Activated CD8-positive, alpha-beta memory T cell treated with anti-CD3 and anti-CD28 coated beads, Interleukin-2, amount 10 ng/mL, durations not matched to agents 7 days and 5 days (primary cell): ENCODE results near the gene DGKD. TPM values are rescaled to one million over a fixed set of nuclear protein-coding genes. Genes with fewer than 3 reads are reported as not detected.

ENCODE experiments used
- ATAC-seq: fragments of 150-1000 bp; cut with Tn5 transposase; one replicate; pipeline ENCODE4 v1.10.0; 2021; ENCODE audit warnings: moderate library complexity
- CTCF ChIA-PET: fragments of 350-600 bp; sonication (Branson Sonifier 250); formaldehyde crosslinking; loops from one replicate; lab custom pipeline; 2021; ENCODE audit warnings: antibody characterized with exemption; lab: Charles Lee
- DNase-seq: peaks from one replicate; pipeline ENCODE4 v3.0.0-alpha.2; 2020
- H3K27ac Mint-ChIP-seq: one replicate; pipeline ENCODE4 v1.8.0; 2021; ENCODE audit warnings: mild to moderate bottlenecking, mixed read lengths
- H3K27me3 Mint-ChIP-seq: one replicate; pipeline ENCODE4 v1.8.0; 2021; ENCODE audit warnings: mixed read lengths
- H3K36me3 Mint-ChIP-seq: one replicate; pipeline ENCODE4 v1.8.0; 2021; ENCODE audit warnings: mild to moderate bottlenecking, mixed read lengths
- H3K4me1 Mint-ChIP-seq: one replicate; pipeline ENCODE4 v1.8.0; 2021; ENCODE audit warnings: mixed read lengths
- H3K4me3 Mint-ChIP-seq: one replicate; pipeline ENCODE4 v1.8.0; 2021; ENCODE audit warnings: mild to moderate bottlenecking, moderate library complexity, mixed read lengths
- H3K9me3 Mint-ChIP-seq: one replicate; pipeline ENCODE4 v1.8.0; 2022; ENCODE audit warnings: low read depth, mixed read lengths
- total RNA-seq, 2 experiments: library from RNA; stranded (reverse); gene quantifications; one replicate each; pipeline ENCODE4 v1.2.3, GENCODE V29; 2021

Gene DGKD
- total RNA-seq, 2 experiments from 2014 or later: 42.3 to 92.4 TPM

GRCh38 chr2:233455006-233455405 is 100.7 kb downstream of the DGKD start:
- CTCF ChIA-PET: interaction anchor here (2.0 kb wide), 1 partner anchor 12 kb away, joined by 7 read pairs; no protein-coding TSS in a partner anchor
- H3K4me3 Mint-ChIP-seq: no peak overlapping the region
- H3K36me3 Mint-ChIP-seq: peaks cover 25% of the 10 kb centered on the region

GRCh38 chr2:233455491-233455890 is 101.2 kb downstream of the DGKD start:
- ATAC-seq (no peak), DNase-seq (no peak)
- no peak overlapping the region for H3K27ac Mint-ChIP-seq
- H3K4me1 Mint-ChIP-seq: peaks cover 15% of the 10 kb centered on the region
- H3K27me3 Mint-ChIP-seq: no peaks in the 10 kb centered on the region
- peaks cover 25% of the 10 kb centered on the region for H3K36me3 Mint-ChIP-seq
- H3K4me3 Mint-ChIP-seq: no peak overlapping the region
- no peaks in the 10 kb centered on the region for H3K9me3 Mint-ChIP-seq
- CTCF ChIA-PET: interaction anchor here (2.0 kb wide), 1 partner anchor 12 kb away, joined by 7 read pairs; no protein-coding TSS in a partner anchor

More at GRCh38 chr2:233455006-233455405, 100.7 kb downstream of the DGKD start:
- H3K27me3 Mint-ChIP-seq: no peaks in the 10 kb centered on the region
- DNase-seq (no peak), ATAC-seq (no peak)
- H3K4me1 Mint-ChIP-seq: peaks cover 15% of the 10 kb centered on the region
- no peak overlapping the region for H3K27ac Mint-ChIP-seq
- no peaks in the 10 kb centered on the region for H3K9me3 Mint-ChIP-seq

- CTCF ChIA-PET: interaction anchor here (1.5 to 2.0 kb wide), 2 partner anchors 12 to 13 kb away, joined by 3 to 7 read pairs; no protein-coding TSS in a partner anchor
- no peak overlapping the region for H3K4me3 Mint-ChIP-seq
- H3K27me3 Mint-ChIP-seq: no peaks in the 10 kb centered on the region
- ATAC-seq (no peak), DNase-seq (no peak)
- no peaks in the 10 kb centered on the region for H3K9me3 Mint-ChIP-seq
- peaks cover 25% of the 10 kb centered on the region for H3K36me3 Mint-ChIP-seq
- H3K4me1 Mint-ChIP-seq: peaks cover 15% of the 10 kb centered on the region
- no peak overlapping the region for H3K27ac Mint-ChIP-seq
Measured at GRCh38 chr2:233456111-233456510, 101.8 kb downstream of the DGKD start.

GRCh38 chr2:233456934-233457333 is 102.6 kb downstream of the DGKD start:
- Mint-ChIP-seq H3K4me3 (no peak overlapping the region), H3K27me3 (no peaks in the 10 kb centered on the region), H3K36me3 (peaks cover 24% of the 10 kb centered on the region), H3K4me1 (peaks cover 15% of the 10 kb centered on the region), H3K9me3 (no peaks in the 10 kb centered on the region), H3K27ac (no peak overlapping the region)
- ATAC-seq (no peak), DNase-seq (no peak)
- CTCF ChIA-PET: interaction anchor here (0.9 to 2.0 kb wide), 3 partner anchors 8 to 14 kb away, joined by 3 to 7 read pairs (median 3); no protein-coding TSS in a partner anchor

GRCh38 chr2:233457356-233457755 is 103.1 kb downstream of the DGKD start:
- ATAC-seq (peak; percentile 12), DNase-seq (no peak)
- H3K4me3 Mint-ChIP-seq: no peak overlapping the region
- no peak overlapping the region for H3K27ac Mint-ChIP-seq
- H3K4me1 Mint-ChIP-seq: peaks cover 15% of the 10 kb centered on the region
- H3K27me3 Mint-ChIP-seq: no peaks in the 10 kb centered on the region
- no peaks in the 10 kb centered on the region for H3K9me3 Mint-ChIP-seq
- H3K36me3 Mint-ChIP-seq: peaks cover 23% of the 10 kb centered on the region
- CTCF ChIA-PET: interaction anchor here (0.9 to 1.5 kb wide), 2 partner anchors 9 to 13 kb away, joined by 3 read pairs; no protein-coding TSS in a partner anchor

GRCh38 chr2:233458031-233458610 is 103.8 kb downstream of the DGKD start:
- Mint-ChIP-seq H3K36me3 (peaks cover 23% of the 10 kb centered on the region), H3K4me3 (no peak overlapping the region), H3K9me3 (no peaks in the 10 kb centered on the region), H3K27ac (no peak overlapping the region), H3K4me1 (peaks cover 15% of the 10 kb centered on the region), H3K27me3 (no peaks in the 10 kb centered on the region)
- no peak for DNase-seq
- CTCF ChIA-PET: no interaction called here
- ATAC-seq: no peak

- CTCF ChIA-PET: no interaction called here
- Mint-ChIP-seq H3K27me3 (no peaks in the 10 kb centered on the region), H3K4me1 (peaks cover 15% of the 10 kb centered on the region)
Measured at GRCh38 chr2:233458826-233459225, 104.5 kb downstream of the DGKD start.

GRCh38 chr2:233459426-233459825 is 105.1 kb downstream of the DGKD start:
- Mint-ChIP-seq H3K4me1 (peaks cover 15% of the 10 kb centered on the region), H3K27ac (no peak overlapping the region), H3K4me3 (no peak overlapping the region), H3K9me3 (no peaks in the 10 kb centered on the region), H3K36me3 (peaks cover 29% of the 10 kb centered on the region), H3K27me3 (no peaks in the 10 kb centered on the region)
- CTCF ChIA-PET: no interaction called here
- no peak for DNase-seq
- ATAC-seq: no peak

More at GRCh38 chr2:233458826-233459225, 104.5 kb downstream of the DGKD start:
- Mint-ChIP-seq H3K4me3 (no peak overlapping the region), H3K9me3 (no peaks in the 10 kb centered on the region), H3K36me3 (peaks cover 29% of the 10 kb centered on the region), H3K27ac (no peak overlapping the region)
- ATAC-seq (no peak), DNase-seq (no peak)

GRCh38 chr2:233460726-233461441 is 106.6 kb downstream of the DGKD start:
- Mint-ChIP-seq H3K4me3 (no peak overlapping the region), H3K4me1 (peaks cover 11% of the 10 kb centered on the region), H3K9me3 (no peaks in the 10 kb centered on the region), H3K27ac (no peak overlapping the region), H3K36me3 (peaks cover 21% of the 10 kb centered on the region), H3K27me3 (no peaks in the 10 kb centered on the region)
- CTCF ChIA-PET: no interaction called here
- DNase-seq (no peak), ATAC-seq (no peak)

GRCh38 chr2:233461481-233461891 is 107.2 kb downstream of the DGKD start:
- H3K27me3 Mint-ChIP-seq: no peaks in the 10 kb centered on the region
- CTCF ChIA-PET: no interaction called here
- peaks cover 7% of the 10 kb centered on the region for H3K4me1 Mint-ChIP-seq
- peaks cover 17% of the 10 kb centered on the region for H3K36me3 Mint-ChIP-seq
- DNase-seq: no peak
- H3K27ac Mint-ChIP-seq: no peak overlapping the region
- no peak overlapping the region for H3K4me3 Mint-ChIP-seq
- ATAC-seq: no peak
- H3K9me3 Mint-ChIP-seq: no peaks in the 10 kb centered on the region

- Mint-ChIP-seq H3K27ac (no peak overlapping the region), H3K4me3 (no peak overlapping the region), H3K27me3 (no peaks in the 10 kb centered on the region), H3K36me3 (peaks cover 20% of the 10 kb centered on the region), H3K9me3 (no peaks in the 10 kb centered on the region), H3K4me1 (peaks cover 2% of the 10 kb centered on the region)
- no peak for DNase-seq
- ATAC-seq: no peak
- CTCF ChIA-PET: no interaction called here
Measured at GRCh38 chr2:233462202-233462785, 108.0 kb downstream of the DGKD start.

GRCh38 chr2:233462826-233463470 is 108.7 kb downstream of the DGKD start:
- ATAC-seq (no peak), DNase-seq (no peak)
- H3K9me3 Mint-ChIP-seq: no peaks in the 10 kb centered on the region
- H3K4me3 Mint-ChIP-seq: no peak overlapping the region
- H3K27ac Mint-ChIP-seq: no peak overlapping the region
- H3K36me3 Mint-ChIP-seq: peaks cover 15% of the 10 kb centered on the region
- no peaks in the 10 kb centered on the region for H3K27me3 Mint-ChIP-seq
- CTCF ChIA-PET: no interaction called here
- no peaks in the 10 kb centered on the region for H3K4me1 Mint-ChIP-seq

GRCh38 chr2:233463586-233463985 is 109.3 kb downstream of the DGKD start:
- Mint-ChIP-seq H3K4me1 (no peaks in the 10 kb centered on the region), H3K4me3 (no peak overlapping the region), H3K36me3 (peaks cover 15% of the 10 kb centered on the region), H3K27ac (no peak overlapping the region), H3K9me3 (no peaks in the 10 kb centered on the region), H3K27me3 (no peaks in the 10 kb centered on the region)
- CTCF ChIA-PET: no interaction called here
- no peak for ATAC-seq
- DNase-seq: no peak
